Fibroblast of lung (primary cell): ENCODE results near the gene OCSTAMP. TPM values are rescaled to one million over a fixed set of nuclear protein-coding genes. Genes with fewer than 3 reads are reported as not detected.

Experiments used
- DNase-seq, 2 donors: peaks; one replicate each; pipeline versions ENCODE4 v3.0.0 to v3.0.0-alpha.2; 2010; ENCODE audit warnings: low read depth in 2 of 2
- H2AFZ ChIP-seq: 2 replicates; pipeline ENCODE4 v1.5.1; 2012; ENCODE audit warnings: low read length, control low read depth, inconsistent platforms
- H3K27ac ChIP-seq: 2 replicates; pipeline ENCODE4 v1.5.1; 2011; ENCODE audit warnings: low read length, control low read depth; ENCODE audit not compliant: insufficient read depth
- H3K27me3 ChIP-seq: 2 replicates; pipeline ENCODE4 v1.5.1; 2011; ENCODE audit warnings: mild to moderate bottlenecking, low read length; ENCODE audit not compliant: control insufficient read depth, insufficient read depth
- H3K36me3 ChIP-seq: 2 replicates; pipeline ENCODE4 v1.5.1; 2011; ENCODE audit warnings: low read length; ENCODE audit not compliant: control insufficient read depth, insufficient read depth
- H3K4me1 ChIP-seq: 2 replicates; pipeline ENCODE4 v1.5.1; 2011; ENCODE audit warnings: low read length; ENCODE audit not compliant: control insufficient read depth, insufficient read depth; ENCODE audit errors: extremely low read depth
- H3K4me2 ChIP-seq: 2 replicates; pipeline ENCODE4 v1.5.1; 2011; ENCODE audit warnings: low read length, control low read depth; ENCODE audit not compliant: insufficient read depth; ENCODE audit errors: extremely low read depth
- H3K4me3 ChIP-seq, 4 experiments: fragments of 200-600 bp in 1 of 4; sonication (generic) in 1 of 4; replicated peaks in 1 of 4; 2 replicates each; pipeline ENCODE4 v1.5.1; 2011 to 2016; ENCODE audit warnings: low read length in 4 of 4, low read depth in 3 of 4, mild to moderate bottlenecking in 3 of 4, control low read depth in 2 of 4, inconsistent platforms in 1 of 4, mixed read lengths in 1 of 4; ENCODE audit not compliant: insufficient read depth in 1 of 4; ENCODE audit errors: control extremely low read depth in 1 of 4
- H3K79me2 ChIP-seq: 2 replicates; pipeline ENCODE4 v1.5.1; 2012; ENCODE audit warnings: mild to moderate bottlenecking, low read length, inconsistent platforms; ENCODE audit not compliant: control insufficient read depth, insufficient read depth
- H3K9ac ChIP-seq: 2 replicates; pipeline ENCODE4 v1.5.1; 2011; ENCODE audit warnings: mild to moderate bottlenecking, low read length, control low read depth; ENCODE audit not compliant: insufficient read depth
- H3K9me3 ChIP-seq: 2 replicates; pipeline ENCODE4 v1.5.1; 2012; ENCODE audit warnings: low read depth, low read length; ENCODE audit not compliant: control insufficient read depth, insufficient read depth
- H4K20me1 ChIP-seq: 2 replicates; pipeline ENCODE4 v1.5.1; 2011; ENCODE audit warnings: low read length; ENCODE audit not compliant: control insufficient read depth, insufficient read depth; ENCODE audit errors: extremely low read depth
- EZH2 ChIP-seq: IDR thresholded peaks from 2 replicates; pipeline ENCODE4 v1.5.1; 2012; ENCODE audit warnings: low read length, control low read depth, mild to moderate bottlenecking; ENCODE audit errors: missing control alignments
- polyA plus RNA-seq, 2 donors: library from polyadenylated mRNA; depleted of rRNA in 1 of 2; stranded (reverse) in 1 of 2; unstranded in 1 of 2; fragments of >200 nt; gene quantifications; 2 replicates each; pipeline ENCODE4 v1.2.1, GENCODE V29; 2011 to 2012; ENCODE audit warnings: missing spikeins in 1 of 2
- total RNA-seq: library from RNA; depleted of rRNA; stranded (reverse); fragments of >200 nt; gene quantifications from 2 replicates; pipeline ENCODE4 v1.2.1, GENCODE V29; 2014
- TF ChIP-seq, protein P1 (sequence below), 2 donors: IDR thresholded peaks in 1 of 2; conservative IDR thresholded peaks in 1 of 2; 1 replicate in 1 of 2; 2 replicates in 1 of 2; pipeline ENCODE4 v1.5.1; 2011 to 2012; ENCODE audit warnings: low read length in 2 of 2, control low read depth in 1 of 2, inconsistent platforms in 1 of 2, low read depth in 1 of 2, mild to moderate bottlenecking in 1 of 2

The OCSTAMP gene
- total and polyA plus RNA-seq, 2 donors (not counting 1 experiment from before 2014, with no cell fraction given), result not detected

DNA sequence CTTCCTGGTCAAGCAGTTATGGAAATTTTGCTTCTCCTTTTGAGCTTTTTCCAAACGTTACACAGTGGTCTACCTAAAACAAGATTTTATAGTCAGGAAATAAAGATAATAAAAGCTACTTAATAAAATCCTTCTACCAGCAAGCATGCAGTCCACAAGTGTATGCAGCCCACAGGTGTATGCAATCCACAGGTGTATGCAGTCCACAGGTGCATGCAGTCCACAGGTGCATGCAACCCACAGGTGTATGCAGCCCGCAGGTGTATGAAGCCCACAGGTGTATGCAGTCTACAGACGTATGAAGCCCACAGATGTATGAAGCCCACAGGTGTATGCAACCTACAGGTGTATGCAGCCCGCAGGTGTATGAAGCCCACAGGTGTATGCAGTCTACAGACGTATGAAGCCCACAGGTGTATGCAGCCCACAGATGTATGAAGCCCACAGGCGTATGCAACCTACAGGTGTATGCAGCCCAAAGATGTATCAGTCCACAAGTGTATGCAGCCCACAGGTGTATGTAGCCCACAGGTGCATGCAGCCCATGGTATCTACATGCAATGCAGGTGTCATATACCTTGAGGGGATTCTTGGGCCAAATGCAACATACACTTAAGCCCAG is 26.4 kb upstream of the OCSTAMP start:
- H4K20me1 ChIP-seq, result no peaks in the 10 kb centered on the region
- H3K79me2 ChIP-seq, result no peaks in the 10 kb centered on the region
- no peak overlapping the region for H2AFZ ChIP-seq
- H3K4me3 ChIP-seq, result no peak overlapping the region
- H3K27me3 ChIP-seq, result no peaks in the 10 kb centered on the region
- no peak overlapping the region for H3K9ac ChIP-seq
- TF ChIP-seq, protein P1, sequence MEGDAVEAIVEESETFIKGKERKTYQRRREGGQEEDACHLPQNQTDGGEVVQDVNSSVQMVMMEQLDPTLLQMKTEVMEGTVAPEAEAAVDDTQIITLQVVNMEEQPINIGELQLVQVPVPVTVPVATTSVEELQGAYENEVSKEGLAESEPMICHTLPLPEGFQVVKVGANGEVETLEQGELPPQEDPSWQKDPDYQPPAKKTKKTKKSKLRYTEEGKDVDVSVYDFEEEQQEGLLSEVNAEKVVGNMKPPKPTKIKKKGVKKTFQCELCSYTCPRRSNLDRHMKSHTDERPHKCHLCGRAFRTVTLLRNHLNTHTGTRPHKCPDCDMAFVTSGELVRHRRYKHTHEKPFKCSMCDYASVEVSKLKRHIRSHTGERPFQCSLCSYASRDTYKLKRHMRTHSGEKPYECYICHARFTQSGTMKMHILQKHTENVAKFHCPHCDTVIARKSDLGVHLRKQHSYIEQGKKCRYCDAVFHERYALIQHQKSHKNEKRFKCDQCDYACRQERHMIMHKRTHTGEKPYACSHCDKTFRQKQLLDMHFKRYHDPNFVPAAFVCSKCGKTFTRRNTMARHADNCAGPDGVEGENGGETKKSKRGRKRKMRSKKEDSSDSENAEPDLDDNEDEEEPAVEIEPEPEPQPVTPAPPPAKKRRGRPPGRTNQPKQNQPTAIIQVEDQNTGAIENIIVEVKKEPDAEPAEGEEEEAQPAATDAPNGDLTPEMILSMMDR (conservative IDR thresholded peaks at IDR 0.05 in 1 of 2, IDR thresholded peaks at IDR 0.05 in 1 of 2; ENCODE audit: low read depth in 1 of 2, low read length in 2 of 2), result no peak
- no peak for TF ChIP-seq EZH2
- no peak overlapping the region for H3K4me2 ChIP-seq
- no peaks in the 10 kb centered on the region for H3K4me1 ChIP-seq
- no peaks in the 10 kb centered on the region for H3K9me3 ChIP-seq
- no peak for DNase-seq
- H3K27ac ChIP-seq, result no peak overlapping the region
- no peaks in the 10 kb centered on the region for H3K36me3 ChIP-seq

DNA sequence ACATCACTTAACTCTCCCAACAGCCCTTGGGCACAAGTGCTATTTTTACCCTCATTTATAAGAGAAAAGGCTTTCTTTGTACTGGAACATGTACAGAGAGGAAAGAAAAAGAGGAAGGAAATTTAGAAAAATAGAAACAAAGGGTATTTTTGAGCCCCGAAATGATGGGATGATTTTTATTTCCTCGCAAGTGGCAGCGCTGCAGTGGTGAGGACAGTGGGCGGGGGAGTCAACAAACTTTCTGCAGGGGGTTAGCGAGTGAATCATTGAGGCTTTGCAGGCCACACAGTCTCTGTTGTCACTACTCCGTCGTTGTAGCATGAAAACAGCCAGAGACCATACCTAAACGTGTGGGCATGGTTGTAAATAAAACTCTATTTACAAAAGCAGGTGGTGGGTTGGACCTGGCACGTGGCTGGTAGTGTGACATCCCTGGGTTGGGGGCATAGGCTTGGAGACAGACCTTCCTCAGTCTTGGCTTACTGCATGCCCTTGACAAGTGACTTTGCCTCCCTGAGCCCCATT is 25.5 kb upstream of the OCSTAMP start:
- no peak for TF ChIP-seq EZH2
- TF ChIP-seq, protein P1 (conservative IDR thresholded peaks at IDR 0.05 in 1 of 2, IDR thresholded peaks at IDR 0.05 in 1 of 2; ENCODE audit: low read depth in 1 of 2, low read length in 2 of 2), result no peak
- H4K20me1 ChIP-seq, result no peaks in the 10 kb centered on the region
- H3K4me1 ChIP-seq, result no peaks in the 10 kb centered on the region
- H3K79me2 ChIP-seq, result no peaks in the 10 kb centered on the region
- H3K36me3 ChIP-seq, result no peaks in the 10 kb centered on the region
- no peak overlapping the region for H3K27ac ChIP-seq
- no peaks in the 10 kb centered on the region for H3K27me3 ChIP-seq
- DNase-seq, result no peak
- no peak overlapping the region for H3K9ac ChIP-seq
- no peak overlapping the region for H3K4me2 ChIP-seq
- H3K4me3 ChIP-seq, result no peak overlapping the region
- no peaks in the 10 kb centered on the region for H3K9me3 ChIP-seq
- no peak overlapping the region for H2AFZ ChIP-seq

DNA sequence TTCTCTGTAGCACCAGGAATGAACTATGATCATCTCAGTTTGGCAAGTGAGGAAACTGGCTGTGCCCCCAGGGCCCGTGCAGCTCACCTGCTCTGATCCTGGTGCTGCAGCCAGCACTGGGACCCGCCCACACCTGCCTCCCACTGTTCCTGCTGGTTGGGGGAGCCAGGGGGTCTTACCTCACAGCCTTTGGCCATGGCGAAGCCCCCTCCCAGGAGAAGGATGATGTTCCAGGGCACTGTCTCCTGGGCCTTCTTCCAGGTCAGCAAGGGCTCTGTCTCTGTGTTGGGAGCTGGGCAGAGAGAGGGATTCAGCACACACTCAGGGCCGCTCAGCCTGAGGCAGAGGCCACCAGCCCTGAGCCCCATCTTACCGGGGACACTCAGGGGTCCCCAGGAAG is 24.9 kb upstream of the OCSTAMP start:
- no peak overlapping the region for H3K4me2 ChIP-seq
- no peak for TF ChIP-seq EZH2
- TF ChIP-seq, protein P1 (conservative IDR thresholded peaks at IDR 0.05 in 1 of 2, IDR thresholded peaks at IDR 0.05 in 1 of 2; ENCODE audit: low read depth in 1 of 2, low read length in 2 of 2), result no peak
- no peaks in the 10 kb centered on the region for H3K79me2 ChIP-seq
- H3K4me3 ChIP-seq, result no peak overlapping the region
- H4K20me1 ChIP-seq, result no peaks in the 10 kb centered on the region
- H3K36me3 ChIP-seq, result no peaks in the 10 kb centered on the region
- no peak overlapping the region for H3K27ac ChIP-seq
- H3K4me1 ChIP-seq, result no peaks in the 10 kb centered on the region
- H3K27me3 ChIP-seq, result no peaks in the 10 kb centered on the region
- H3K9ac ChIP-seq, result no peak overlapping the region
- no peak overlapping the region for H2AFZ ChIP-seq
- H3K9me3 ChIP-seq, result no peaks in the 10 kb centered on the region
- no peak for DNase-seq
